Middle frontal gyrus (tissue), 1 donor: Measurements from ENCODE around the gene NFIA.
"Not testable (repeated sequence)": the region's sequence is repeated elsewhere in the genome, so short reads cannot be mapped to it uniquely, and the experiment has no call there.

Experiments
- DNase-seq: peaks from one replicate; pipeline ENCODE4 v3.0.0-alpha.2; 2015; ENCODE audit warnings: low spot score; ENCODE audit errors: extremely low spot score

The NFIA gene

GRCh38 chr1:61058483-61059245, 23.7 kb upstream of the NFIA start:
- DNase-seq = no peak

GRCh38 chr1:61061601-61062000, 20.8 kb upstream of the NFIA start:
- not testable (repeated sequence) for DNase-seq

GRCh38 chr1:61064673-61065072, 17.7 kb upstream of the NFIA start:
- DNase-seq = no peak

- DNase-seq = no peak
Measured at GRCh38 chr1:61067446-61068019, 14.8 kb upstream of the NFIA start.

GRCh38 chr1:61070054-61070453, 12.3 kb upstream of the NFIA start:
- DNase-seq = no peak

- DNase-seq = no peak
Measured at GRCh38 chr1:61071205-61072130, 10.9 kb upstream of the NFIA start.

- no peak for DNase-seq
Measured at GRCh38 chr1:61073871-61074270, 8.5 kb upstream of the NFIA start.

- not testable (repeated sequence) for DNase-seq
Measured at GRCh38 chr1:61075833-61076232, 6.5 kb upstream of the NFIA start.

- peak; percentile 61 for DNase-seq
Measured at GRCh38 chr1:61076728-61077675, 5.4 kb upstream of the NFIA start.

GRCh38 chr1:61077676-61078541, 4.5 kb upstream of the NFIA start:
- peak; percentile 97 for DNase-seq

- DNase-seq = no peak
Measured at GRCh38 chr1:61078618-61079295, 3.6 kb upstream of the NFIA start.

- DNase-seq = no peak
Measured at GRCh38 chr1:61079296-61079897, 3.0 kb upstream of the NFIA start.

GRCh38 chr1:61079898-61080336, 2.4 kb upstream of the NFIA start:
- DNase-seq = peak; percentile 68

- DNase-seq = no peak
Measured at GRCh38 chr1:61080413-61081143, 1.8 kb upstream of the NFIA start.

- no peak for DNase-seq
Measured at GRCh38 chr1:61081144-61081685, 1.1 kb upstream of the NFIA start.

- no peak for DNase-seq
Measured at GRCh38 chr1:61081686-61082310, 563 bp upstream of the NFIA start.

- no peak for DNase-seq
Measured at GRCh38 chr1:61083013-61083806, 849 bp downstream of the NFIA start.
